Spleen (tissue), 7 donors: ENCODE measurements around the gene HILPDA.

ENCODE experiments used
- POLR2A ChIP-seq, 3 donors: fragments of 450-650 bp; IDR thresholded peaks; one replicate each; pipeline ENCODE4 v1.5.1; 2017; ENCODE audit warnings: antibody characterized with exemption in 3 of 3, mild to moderate bottlenecking in 1 of 3
- POLR2AphosphoS5 ChIP-seq, 3 donors: sonication (generic); formaldehyde crosslinking; IDR thresholded peaks; one replicate each; pipeline ENCODE4 v1.5.1; 2017; ENCODE audit warnings: antibody characterized with exemption in 3 of 3
- TF ChIP-seq, protein P1 (sequence below), 11 experiments: fragments of 200-600 bp in 7 of 11; fragments of 450-650 bp in 4 of 11; sonication (generic) in 4 of 11; IDR thresholded peaks in 8 of 11; conservative IDR thresholded peaks in 3 of 11; 1 replicate in 7 of 11; 2 replicates in 4 of 11; pipeline versions ENCODE4 v1.4.0 to v1.8.0; 2016 to 2021; ENCODE audit warnings: antibody characterized with exemption in 11 of 11, inconsistent platforms in 4 of 11, mild to moderate bottlenecking in 1 of 11
- donor health status: DM: no; HTN: no; CAD: no; lungs with moderate emphysema.
- donor health status: DM: no; HTN: no; CAD: no.
- donor health status: DM: no; HTN: no; CAD: no.

DNA sequence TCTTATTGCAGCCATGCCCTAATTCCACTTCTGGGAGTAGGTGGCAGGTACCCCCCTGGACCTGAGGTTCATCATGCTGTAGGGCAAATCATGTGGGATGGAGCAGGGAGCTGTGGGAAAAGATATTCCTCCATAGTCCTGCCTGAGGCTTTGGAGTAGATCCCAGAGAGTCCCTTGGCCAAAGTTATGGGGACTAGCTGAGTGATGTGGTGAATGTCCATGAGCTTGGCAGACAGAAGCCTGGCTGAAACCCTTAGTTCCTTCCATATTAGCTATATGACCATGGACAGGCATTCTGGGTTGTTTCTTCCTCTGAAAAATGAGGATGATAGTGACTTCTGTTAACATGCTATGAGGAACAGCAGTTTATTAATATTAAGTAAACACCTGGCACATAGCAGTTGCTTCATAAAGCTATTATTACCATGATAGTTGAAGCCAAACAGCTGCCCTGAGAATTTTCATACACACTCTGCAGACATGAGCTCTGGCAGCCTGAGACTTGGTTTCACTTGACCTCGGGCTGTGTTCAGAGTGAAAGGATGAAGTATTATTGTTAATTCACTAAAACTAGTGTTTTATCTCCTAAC lies 30.9 kb upstream of the HILPDA start:
- TF ChIP-seq, protein P1, sequence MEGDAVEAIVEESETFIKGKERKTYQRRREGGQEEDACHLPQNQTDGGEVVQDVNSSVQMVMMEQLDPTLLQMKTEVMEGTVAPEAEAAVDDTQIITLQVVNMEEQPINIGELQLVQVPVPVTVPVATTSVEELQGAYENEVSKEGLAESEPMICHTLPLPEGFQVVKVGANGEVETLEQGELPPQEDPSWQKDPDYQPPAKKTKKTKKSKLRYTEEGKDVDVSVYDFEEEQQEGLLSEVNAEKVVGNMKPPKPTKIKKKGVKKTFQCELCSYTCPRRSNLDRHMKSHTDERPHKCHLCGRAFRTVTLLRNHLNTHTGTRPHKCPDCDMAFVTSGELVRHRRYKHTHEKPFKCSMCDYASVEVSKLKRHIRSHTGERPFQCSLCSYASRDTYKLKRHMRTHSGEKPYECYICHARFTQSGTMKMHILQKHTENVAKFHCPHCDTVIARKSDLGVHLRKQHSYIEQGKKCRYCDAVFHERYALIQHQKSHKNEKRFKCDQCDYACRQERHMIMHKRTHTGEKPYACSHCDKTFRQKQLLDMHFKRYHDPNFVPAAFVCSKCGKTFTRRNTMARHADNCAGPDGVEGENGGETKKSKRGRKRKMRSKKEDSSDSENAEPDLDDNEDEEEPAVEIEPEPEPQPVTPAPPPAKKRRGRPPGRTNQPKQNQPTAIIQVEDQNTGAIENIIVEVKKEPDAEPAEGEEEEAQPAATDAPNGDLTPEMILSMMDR (IDR thresholded peaks at IDR 0.05 in 8 of 11, conservative IDR thresholded peaks at IDR 0.05 in 3 of 11), result no peak
- no peak for TF ChIP-seq POLR2AphosphoS5 (IDR thresholded peaks at IDR 0.05)
- no peak for TF ChIP-seq POLR2A (IDR thresholded peaks at IDR 0.05)
